HepG2 (cell line): ENCODE results near the gene TTLL11. TPM values are rescaled to one million over a fixed set of nuclear protein-coding genes. Genes with fewer than 3 reads are reported as not detected.
A peak's percentile ranks its signal among the peaks of the same experiment; 100 is the strongest.

Source experiments
- AHR ChIP-seq: IDR thresholded peaks from 2 replicates; pipeline ENCODE4 v1.6.1; 2018; ENCODE audit warnings: missing genetic modification reagents, missing compliant biosample characterization
- FLYWCH1 ChIP-seq: sonication (generic); formaldehyde crosslinking; IDR thresholded peaks from 2 replicates; pipeline ENCODE4 v1.8.1; 2023; ENCODE audit warnings: mild to moderate bottlenecking, missing genetic modification reagents
- POGZ ChIP-seq: sonication (generic); formaldehyde crosslinking; IDR thresholded peaks from 2 replicates; pipeline ENCODE4 v1.4.0; 2020; ENCODE audit warnings: mild to moderate bottlenecking, missing genetic modification reagents
- ZNF292 ChIP-seq: sonication (generic); formaldehyde crosslinking; IDR thresholded peaks from 2 replicates; pipeline ENCODE4 v1.8.1; 2022; ENCODE audit warnings: mild to moderate bottlenecking, low read depth, missing genetic modification reagents, borderline replicate concordance
- ZNF441 ChIP-seq: sonication (generic); formaldehyde crosslinking; IDR thresholded peaks from 2 replicates; pipeline ENCODE4 v1.7.0; 2021; ENCODE audit warnings: missing genetic modification reagents, borderline replicate concordance
- ZSCAN31 ChIP-seq: sonication (generic); formaldehyde crosslinking; IDR thresholded peaks from 2 replicates; pipeline ENCODE4 v1.5.0; 2020; ENCODE audit warnings: low read depth, mild to moderate bottlenecking, missing genetic modification reagents
- polyA plus RNA-seq, 8 experiments: library from polyadenylated mRNA; depleted of rRNA in 3 of 8; stranded (reverse) in 7 of 8; unstranded in 1 of 8; fragments of >200 nt; fragmentation: Illumina TruSeq in 4 of 8; extraction: Trizol in 4 of 8; gene quantifications; 2 replicates each; pipeline versions ENCODE4 v1.2.1 to v1.2.3, GENCODE V29; 2011 to 2016; ENCODE audit warnings: low read depth in 4 of 8, missing spikeins in 1 of 8, mixed read lengths in 1 of 8; ENCODE audit not compliant: insufficient read depth in 1 of 8
- total RNA-seq, 5 experiments: library from RNA; depleted of rRNA; stranded (reverse); fragments of >200 nt; fragmentation: Illumina TruSeq; extraction: Trizol; gene quantifications; 2 replicates each; pipeline ENCODE4 v1.2.3, GENCODE V29; 2016; ENCODE audit warnings: low read depth in 1 of 5
- TF ChIP-seq, protein P1 (sequence below), 2 experiments: fragments of 450-650 bp in 1 of 2; sonication (generic) in 1 of 2; formaldehyde crosslinking in 1 of 2; IDR thresholded peaks; 2 replicates each; pipeline versions ENCODE4 v1.6.1 to v1.8.0; 2016 to 2022; ENCODE audit warnings: antibody characterized with exemption in 1 of 2, mild to moderate bottlenecking in 1 of 2, missing genetic modification reagents in 1 of 2
- TF ChIP-seq, protein P2 (sequence below): sonication (generic); formaldehyde crosslinking; IDR thresholded peaks from 2 replicates; pipeline ENCODE4 v1.5.0; 2020; ENCODE audit warnings: mild to moderate bottlenecking, missing genetic modification reagents, borderline replicate concordance
- TF ChIP-seq, protein P3 (sequence below): sonication (generic); formaldehyde crosslinking; conservative IDR thresholded peaks from 2 replicates; pipeline ENCODE4 v1.8.1; 2023; ENCODE audit warnings: missing genetic modification reagents
- TF ChIP-seq, protein P4 (sequence below): sonication (generic); formaldehyde crosslinking; IDR thresholded peaks from 2 replicates; pipeline ENCODE4 v1.9.0; 2021; ENCODE audit warnings: missing genetic modification reagents, borderline replicate concordance

TTLL11 gene
- total and polyA plus RNA-seq, 2 of the 13 experiments (the other 11 are each of a cell fraction or from before 2014, with no cell fraction given): 4.5 to 5.2 TPM

DNA sequence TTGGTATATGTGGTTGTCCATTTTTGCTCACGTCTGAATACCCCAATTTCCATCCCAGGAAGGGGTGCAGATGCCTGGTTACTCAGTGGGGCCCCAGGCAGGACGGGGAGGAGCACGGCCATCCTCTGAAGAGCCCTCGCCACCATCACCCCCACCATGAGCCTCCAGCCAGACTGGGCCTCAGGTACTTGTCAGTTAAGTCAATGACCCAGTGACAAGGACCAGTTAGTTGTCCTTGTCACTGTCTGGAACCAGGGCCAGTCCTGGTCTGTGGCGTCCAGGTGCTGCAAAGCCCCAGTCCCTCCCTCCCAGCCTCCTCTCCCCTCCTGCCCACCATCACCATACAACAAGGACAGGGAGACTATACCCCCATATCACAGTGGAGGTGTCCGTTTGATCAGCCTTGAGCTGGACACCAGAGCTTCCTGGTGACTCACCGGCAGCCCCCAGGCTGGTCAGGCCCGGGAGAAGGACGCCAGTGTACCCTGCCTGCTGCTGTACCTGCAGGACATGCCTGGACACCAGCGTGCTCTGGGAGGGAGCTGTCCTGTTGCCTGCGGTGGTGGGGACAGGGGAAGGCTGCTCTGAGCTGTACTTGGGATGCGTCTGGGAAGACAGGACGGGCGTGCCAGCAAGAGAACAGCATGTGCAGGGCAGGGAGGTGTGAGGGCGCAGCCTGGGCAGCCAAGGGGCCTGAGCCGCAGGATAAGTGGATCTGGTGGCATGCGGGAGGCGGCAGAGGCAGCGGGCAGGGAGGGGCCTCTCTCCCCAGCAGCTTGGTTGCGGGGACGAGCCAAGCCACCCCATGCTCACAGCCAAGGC is 32.6 kb upstream of the TTLL11 start (continued):
- TF ChIP-seq, protein P1, sequence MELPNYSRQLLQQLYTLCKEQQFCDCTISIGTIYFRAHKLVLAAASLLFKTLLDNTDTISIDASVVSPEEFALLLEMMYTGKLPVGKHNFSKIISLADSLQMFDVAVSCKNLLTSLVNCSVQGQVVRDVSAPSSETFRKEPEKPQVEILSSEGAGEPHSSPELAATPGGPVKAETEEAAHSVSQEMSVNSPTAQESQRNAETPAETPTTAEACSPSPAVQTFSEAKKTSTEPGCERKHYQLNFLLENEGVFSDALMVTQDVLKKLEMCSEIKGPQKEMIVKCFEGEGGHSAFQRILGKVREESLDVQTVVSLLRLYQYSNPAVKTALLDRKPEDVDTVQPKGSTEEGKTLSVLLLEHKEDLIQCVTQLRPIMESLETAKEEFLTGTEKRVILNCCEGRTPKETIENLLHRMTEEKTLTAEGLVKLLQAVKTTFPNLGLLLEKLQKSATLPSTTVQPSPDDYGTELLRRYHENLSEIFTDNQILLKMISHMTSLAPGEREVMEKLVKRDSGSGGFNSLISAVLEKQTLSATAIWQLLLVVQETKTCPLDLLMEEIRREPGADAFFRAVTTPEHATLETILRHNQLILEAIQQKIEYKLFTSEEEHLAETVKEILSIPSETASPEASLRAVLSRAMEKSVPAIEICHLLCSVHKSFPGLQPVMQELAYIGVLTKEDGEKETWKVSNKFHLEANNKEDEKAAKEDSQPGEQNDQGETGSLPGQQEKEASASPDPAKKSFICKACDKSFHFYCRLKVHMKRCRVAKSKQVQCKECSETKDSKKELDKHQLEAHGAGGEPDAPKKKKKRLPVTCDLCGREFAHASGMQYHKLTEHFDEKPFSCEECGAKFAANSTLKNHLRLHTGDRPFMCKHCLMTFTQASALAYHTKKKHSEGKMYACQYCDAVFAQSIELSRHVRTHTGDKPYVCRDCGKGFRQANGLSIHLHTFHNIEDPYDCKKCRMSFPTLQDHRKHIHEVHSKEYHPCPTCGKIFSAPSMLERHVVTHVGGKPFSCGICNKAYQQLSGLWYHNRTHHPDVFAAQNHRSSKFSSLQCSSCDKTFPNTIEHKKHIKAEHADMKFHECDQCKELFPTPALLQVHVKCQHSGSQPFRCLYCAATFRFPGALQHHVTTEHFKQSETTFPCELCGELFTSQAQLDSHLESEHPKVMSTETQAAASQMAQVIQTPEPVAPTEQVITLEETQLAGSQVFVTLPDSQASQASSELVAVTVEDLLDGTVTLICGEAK (IDR thresholded peaks at IDR 0.05): no peak
- TF ChIP-seq, protein P1 (CRISPR knock-in tag; IDR thresholded peaks at IDR 0.05): peak; percentile 1; the same call in 1 of the 2 replicates
- TF ChIP-seq AHR (0 out of 2 replicates have a peak, but pooled peaks have one; percentile 25), FLYWCH1 (no peak), ZSCAN31 (CRISPR knock-in tag) (0 out of 2 replicates have a peak, but pooled peaks have one; percentile 31), POGZ (no peak), ZNF292 (peak; percentile 77; the same call in 1 of the 2 replicates), ZNF441 (CRISPR knock-in tag) (no peak)
- TF ChIP-seq, protein P2, sequence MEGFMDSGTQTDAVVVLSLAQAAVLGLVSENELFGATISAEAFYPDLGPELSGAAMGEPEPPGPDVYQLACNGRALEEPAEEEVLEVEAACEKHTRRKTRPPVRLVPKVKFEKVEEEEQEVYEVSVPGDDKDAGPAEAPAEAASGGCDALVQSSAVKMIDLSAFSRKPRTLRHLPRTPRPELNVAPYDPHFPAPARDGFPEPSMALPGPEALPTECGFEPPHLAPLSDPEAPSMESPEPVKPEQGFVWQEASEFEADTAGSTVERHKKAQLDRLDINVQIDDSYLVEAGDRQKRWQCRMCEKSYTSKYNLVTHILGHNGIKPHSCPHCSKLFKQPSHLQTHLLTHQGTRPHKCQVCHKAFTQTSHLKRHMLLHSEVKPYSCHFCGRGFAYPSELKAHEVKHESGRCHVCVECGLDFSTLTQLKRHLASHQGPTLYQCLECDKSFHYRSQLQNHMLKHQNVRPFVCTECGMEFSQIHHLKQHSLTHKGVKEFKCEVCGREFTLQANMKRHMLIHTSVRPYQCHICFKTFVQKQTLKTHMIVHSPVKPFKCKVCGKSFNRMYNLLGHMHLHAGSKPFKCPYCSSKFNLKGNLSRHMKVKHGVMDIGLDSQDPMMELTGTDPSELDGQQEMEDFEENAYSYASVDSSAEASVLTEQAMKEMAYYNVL (CRISPR knock-in tag): no peak
- TF ChIP-seq, protein P3, sequence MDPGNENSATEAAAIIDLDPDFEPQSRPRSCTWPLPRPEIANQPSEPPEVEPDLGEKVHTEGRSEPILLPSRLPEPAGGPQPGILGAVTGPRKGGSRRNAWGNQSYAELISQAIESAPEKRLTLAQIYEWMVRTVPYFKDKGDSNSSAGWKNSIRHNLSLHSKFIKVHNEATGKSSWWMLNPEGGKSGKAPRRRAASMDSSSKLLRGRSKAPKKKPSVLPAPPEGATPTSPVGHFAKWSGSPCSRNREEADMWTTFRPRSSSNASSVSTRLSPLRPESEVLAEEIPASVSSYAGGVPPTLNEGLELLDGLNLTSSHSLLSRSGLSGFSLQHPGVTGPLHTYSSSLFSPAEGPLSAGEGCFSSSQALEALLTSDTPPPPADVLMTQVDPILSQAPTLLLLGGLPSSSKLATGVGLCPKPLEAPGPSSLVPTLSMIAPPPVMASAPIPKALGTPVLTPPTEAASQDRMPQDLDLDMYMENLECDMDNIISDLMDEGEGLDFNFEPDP (CRISPR knock-in tag): no peak
- TF ChIP-seq, protein P4, sequence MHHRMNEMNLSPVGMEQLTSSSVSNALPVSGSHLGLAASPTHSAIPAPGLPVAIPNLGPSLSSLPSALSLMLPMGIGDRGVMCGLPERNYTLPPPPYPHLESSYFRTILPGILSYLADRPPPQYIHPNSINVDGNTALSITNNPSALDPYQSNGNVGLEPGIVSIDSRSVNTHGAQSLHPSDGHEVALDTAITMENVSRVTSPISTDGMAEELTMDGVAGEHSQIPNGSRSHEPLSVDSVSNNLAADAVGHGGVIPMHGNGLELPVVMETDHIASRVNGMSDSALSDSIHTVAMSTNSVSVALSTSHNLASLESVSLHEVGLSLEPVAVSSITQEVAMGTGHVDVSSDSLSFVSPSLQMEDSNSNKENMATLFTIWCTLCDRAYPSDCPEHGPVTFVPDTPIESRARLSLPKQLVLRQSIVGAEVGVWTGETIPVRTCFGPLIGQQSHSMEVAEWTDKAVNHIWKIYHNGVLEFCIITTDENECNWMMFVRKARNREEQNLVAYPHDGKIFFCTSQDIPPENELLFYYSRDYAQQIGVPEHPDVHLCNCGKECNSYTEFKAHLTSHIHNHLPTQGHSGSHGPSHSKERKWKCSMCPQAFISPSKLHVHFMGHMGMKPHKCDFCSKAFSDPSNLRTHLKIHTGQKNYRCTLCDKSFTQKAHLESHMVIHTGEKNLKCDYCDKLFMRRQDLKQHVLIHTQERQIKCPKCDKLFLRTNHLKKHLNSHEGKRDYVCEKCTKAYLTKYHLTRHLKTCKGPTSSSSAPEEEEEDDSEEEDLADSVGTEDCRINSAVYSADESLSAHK (CRISPR knock-in tag): no peak
